NCI-H748 (cell line): ENCODE data around the gene ZFAND3.
"Not testable (repeated sequence)": the region's sequence is repeated elsewhere in the genome, so short reads cannot be mapped to it uniquely, and the experiment has no call there.

Experiments
- DNase-seq: peaks from one replicate; lab custom pipeline; 2025; ENCODE audit not compliant: unreplicated experiment; lab: John Stamatoyannopoulos, UW

ZFAND3 gene

GRCh38 chr6:37889486-37889885, 70.0 kb downstream of the ZFAND3 start:
- DNase-seq: no peak

GRCh38 chr6:37891072-37891471, 71.5 kb downstream of the ZFAND3 start:
- DNase-seq: no peak

GRCh38 chr6:37893257-37893656, 73.7 kb downstream of the ZFAND3 start:
- DNase-seq: no peak

- DNase-seq: not testable (repeated sequence)
Observed at GRCh38 chr6:37893734-37894133, 74.2 kb downstream of the ZFAND3 start.

- no peak for DNase-seq
Observed at GRCh38 chr6:37894585-37894984, 75.1 kb downstream of the ZFAND3 start.

- no peak for DNase-seq
Observed at GRCh38 chr6:37897321-37897720, 77.8 kb downstream of the ZFAND3 start.

- DNase-seq: no peak
Observed at GRCh38 chr6:37897818-37898515, 78.4 kb downstream of the ZFAND3 start.

GRCh38 chr6:37903351-37904340, 84.1 kb downstream of the ZFAND3 start:
- no peak for DNase-seq

- no peak for DNase-seq
Observed at GRCh38 chr6:37904590-37904989, 85.1 kb downstream of the ZFAND3 start.

GRCh38 chr6:37906121-37906520, 86.6 kb downstream of the ZFAND3 start:
- DNase-seq: no peak

GRCh38 chr6:37910998-37911397, 91.5 kb downstream of the ZFAND3 start:
- DNase-seq: no peak

- no peak for DNase-seq
Observed at GRCh38 chr6:37913210-37913609, 93.7 kb downstream of the ZFAND3 start.

- DNase-seq: no peak
Observed at GRCh38 chr6:37915463-37915862, 95.9 kb downstream of the ZFAND3 start.

- DNase-seq: no peak
Observed at GRCh38 chr6:37916149-37916548, 96.6 kb downstream of the ZFAND3 start.

- no peak for DNase-seq
Observed at GRCh38 chr6:37916675-37917074, 97.1 kb downstream of the ZFAND3 start.

- no peak for DNase-seq
Observed at GRCh38 chr6:37917566-37917965, 98.0 kb downstream of the ZFAND3 start.

GRCh38 chr6:37919417-37920157, 100.1 kb downstream of the ZFAND3 start:
- DNase-seq: no peak

GRCh38 chr6:37920667-37921066, 101.1 kb downstream of the ZFAND3 start:
- peak; percentile 27 for DNase-seq

- DNase-seq: no peak
Observed at GRCh38 chr6:37922563-37922962, 103.0 kb downstream of the ZFAND3 start.

GRCh38 chr6:37923514-37923913, 104.0 kb downstream of the ZFAND3 start:
- no peak for DNase-seq

GRCh38 chr6:37926661-37927060, 107.1 kb downstream of the ZFAND3 start:
- DNase-seq: no peak
